ENCODE results near the gene DIP2B.
"Not testable (repeated sequence)": the region's sequence is repeated elsewhere in the genome, so short reads cannot be mapped to it uniquely, and the experiment has no call there.

DNA sequence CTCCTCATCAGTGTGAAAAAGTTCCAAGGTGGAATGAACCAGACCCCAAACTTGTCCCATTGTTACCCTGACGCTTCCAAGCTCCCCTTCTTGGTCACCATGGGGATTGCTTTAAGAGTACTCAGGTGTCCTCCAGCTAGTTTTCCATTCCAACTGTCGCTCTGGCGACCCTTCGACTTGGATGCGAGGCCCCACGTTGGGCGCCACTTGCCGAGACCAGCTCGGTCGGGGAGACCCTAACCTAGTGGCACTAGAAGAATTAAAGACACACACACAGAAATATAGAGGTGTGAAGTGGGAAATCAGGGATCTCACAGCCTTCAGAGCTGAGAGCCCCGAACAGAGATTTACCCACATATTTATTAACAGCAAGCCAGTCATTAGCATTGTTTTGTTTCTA, 6.7 kb upstream of the DIP2B start:
- TF ChIP-seq, protein P1, sequence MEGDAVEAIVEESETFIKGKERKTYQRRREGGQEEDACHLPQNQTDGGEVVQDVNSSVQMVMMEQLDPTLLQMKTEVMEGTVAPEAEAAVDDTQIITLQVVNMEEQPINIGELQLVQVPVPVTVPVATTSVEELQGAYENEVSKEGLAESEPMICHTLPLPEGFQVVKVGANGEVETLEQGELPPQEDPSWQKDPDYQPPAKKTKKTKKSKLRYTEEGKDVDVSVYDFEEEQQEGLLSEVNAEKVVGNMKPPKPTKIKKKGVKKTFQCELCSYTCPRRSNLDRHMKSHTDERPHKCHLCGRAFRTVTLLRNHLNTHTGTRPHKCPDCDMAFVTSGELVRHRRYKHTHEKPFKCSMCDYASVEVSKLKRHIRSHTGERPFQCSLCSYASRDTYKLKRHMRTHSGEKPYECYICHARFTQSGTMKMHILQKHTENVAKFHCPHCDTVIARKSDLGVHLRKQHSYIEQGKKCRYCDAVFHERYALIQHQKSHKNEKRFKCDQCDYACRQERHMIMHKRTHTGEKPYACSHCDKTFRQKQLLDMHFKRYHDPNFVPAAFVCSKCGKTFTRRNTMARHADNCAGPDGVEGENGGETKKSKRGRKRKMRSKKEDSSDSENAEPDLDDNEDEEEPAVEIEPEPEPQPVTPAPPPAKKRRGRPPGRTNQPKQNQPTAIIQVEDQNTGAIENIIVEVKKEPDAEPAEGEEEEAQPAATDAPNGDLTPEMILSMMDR (IDR thresholded peaks at IDR 0.05): not testable (repeated sequence)
- not testable (repeated sequence) for TF ChIP-seq POLR2A (IDR thresholded peaks at IDR 0.05)
